ENCODE data around the gene PICK1.
"Not testable (repeated sequence)": the region's sequence is repeated elsewhere in the genome, so short reads cannot be mapped to it uniquely, and the experiment has no call there.

Gene PICK1

GRCh38 chr22:38077096-38077495 is 19.9 kb downstream of the PICK1 start:
- no peak for DNase-seq

GRCh38 chr22:38077595-38077994 is 20.4 kb downstream of the PICK1 start:
- no peak for DNase-seq

- no peak for DNase-seq
Measured at GRCh38 chr22:38078046-38078840, 21.0 kb downstream of the PICK1 start.

GRCh38 chr22:38079208-38079607 is 22.0 kb downstream of the PICK1 start:
- DNase-seq, result not testable (repeated sequence)

- DNase-seq, result no peak
Measured at GRCh38 chr22:38079804-38080203, 22.6 kb downstream of the PICK1 start.

GRCh38 chr22:38080474-38080849 is 23.3 kb downstream of the PICK1 start:
- DNase-seq, result no peak

- no peak for DNase-seq
Measured at GRCh38 chr22:38080850-38081635, 23.8 kb downstream of the PICK1 start.

- no peak for DNase-seq
Measured at GRCh38 chr22:38081636-38081940, 24.4 kb downstream of the PICK1 start.

- no peak for DNase-seq
Measured at GRCh38 chr22:38081941-38082828, 25.0 kb downstream of the PICK1 start.

- DNase-seq, result no peak
Measured at GRCh38 chr22:38082986-38083710, 25.9 kb downstream of the PICK1 start.

- no peak for DNase-seq
Measured at GRCh38 chr22:38083931-38084631, 26.9 kb downstream of the PICK1 start, which contains the start of gene SLC16A8. Gene SLC16A8, minus strand, starts transcription at chr22:38084184. Its CDS starts 1,311 bp downstream, at chr22:38082873.

- no peak for DNase-seq
Measured at GRCh38 chr22:38085056-38085455, 27.9 kb downstream of the PICK1 start.

GRCh38 chr22:38085501-38085900 is 28.3 kb downstream of the PICK1 start:
- DNase-seq, result no peak

- DNase-seq, result no peak
Measured at GRCh38 chr22:38086001-38086845, 29.0 kb downstream of the PICK1 start.

GRCh38 chr22:38086942-38087341 is 29.7 kb downstream of the PICK1 start:
- no peak for DNase-seq

GRCh38 chr22:38087855-38088254 is 30.7 kb downstream of the PICK1 start:
- no peak for DNase-seq

- no peak for DNase-seq
Measured at GRCh38 chr22:38088629-38089473, 31.6 kb downstream of the PICK1 start.

- no peak for DNase-seq
Measured at GRCh38 chr22:38089474-38089851, 32.3 kb downstream of the PICK1 start.

- DNase-seq, result no peak
Measured at GRCh38 chr22:38097058-38097457, 39.9 kb downstream of the PICK1 start.
